ENCODE results near the gene MYEOV. TPM values are rescaled to one million over a fixed set of nuclear protein-coding genes. Genes with fewer than 3 reads are reported as not detected.

The MYEOV gene
- total RNA-seq, 2 donors from 2014 or later, result 1.1 to 1.3 TPM

- Histone ChIP-seq H3K9me3 (no peaks in the 10 kb centered on the region), H3K27ac (no peak overlapping the region), H3K36me3 (no peaks in the 10 kb centered on the region), H3K4me1 (ENCODE audit: control insufficient read depth in 1 of 2, low read depth in 2 of 2) (no peaks in the 10 kb centered on the region), H3K27me3 (replicated peaks; ENCODE audit: insufficient read depth) (no peaks in the 10 kb centered on the region), H3K4me3 (no peak overlapping the region)
- TF ChIP-seq, protein P1, sequence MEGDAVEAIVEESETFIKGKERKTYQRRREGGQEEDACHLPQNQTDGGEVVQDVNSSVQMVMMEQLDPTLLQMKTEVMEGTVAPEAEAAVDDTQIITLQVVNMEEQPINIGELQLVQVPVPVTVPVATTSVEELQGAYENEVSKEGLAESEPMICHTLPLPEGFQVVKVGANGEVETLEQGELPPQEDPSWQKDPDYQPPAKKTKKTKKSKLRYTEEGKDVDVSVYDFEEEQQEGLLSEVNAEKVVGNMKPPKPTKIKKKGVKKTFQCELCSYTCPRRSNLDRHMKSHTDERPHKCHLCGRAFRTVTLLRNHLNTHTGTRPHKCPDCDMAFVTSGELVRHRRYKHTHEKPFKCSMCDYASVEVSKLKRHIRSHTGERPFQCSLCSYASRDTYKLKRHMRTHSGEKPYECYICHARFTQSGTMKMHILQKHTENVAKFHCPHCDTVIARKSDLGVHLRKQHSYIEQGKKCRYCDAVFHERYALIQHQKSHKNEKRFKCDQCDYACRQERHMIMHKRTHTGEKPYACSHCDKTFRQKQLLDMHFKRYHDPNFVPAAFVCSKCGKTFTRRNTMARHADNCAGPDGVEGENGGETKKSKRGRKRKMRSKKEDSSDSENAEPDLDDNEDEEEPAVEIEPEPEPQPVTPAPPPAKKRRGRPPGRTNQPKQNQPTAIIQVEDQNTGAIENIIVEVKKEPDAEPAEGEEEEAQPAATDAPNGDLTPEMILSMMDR (IDR thresholded peaks at IDR 0.05), result no peak
- DNase-seq (ENCODE audit: low spot score), result no peak
- ATAC-seq (ENCODE audit: insufficient number of reproducible peaks, low FRiP score, low read depth), result no peak
Observed at GRCh38 chr11:69328231-69328630, 34.3 kb downstream of the MYEOV start.

DNA sequence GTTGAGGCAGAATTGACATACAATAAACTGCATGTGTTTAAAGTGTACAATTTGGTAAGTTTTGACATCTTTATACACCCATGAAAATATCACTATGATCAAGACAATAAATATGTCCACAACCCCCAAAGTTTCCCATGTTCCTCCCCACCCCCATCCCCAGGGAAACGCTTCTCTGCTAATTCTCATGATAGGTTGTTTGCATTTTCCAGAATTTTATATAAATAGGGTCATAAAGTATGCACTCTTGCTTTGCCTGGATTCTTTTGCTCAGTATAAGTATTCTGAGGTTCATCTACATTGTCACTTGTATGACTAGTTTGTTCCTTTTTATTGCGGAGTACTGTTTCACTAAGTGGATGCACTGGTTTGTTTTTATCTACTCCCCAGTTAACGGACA, 35.6 kb downstream of the MYEOV start:
- DNase-seq (ENCODE audit: low spot score) (no peak), ATAC-seq (ENCODE audit: insufficient number of reproducible peaks, low FRiP score, low read depth) (no peak)
- Histone ChIP-seq H3K4me1 (ENCODE audit: control insufficient read depth in 1 of 2, low read depth in 2 of 2) (no peaks in the 10 kb centered on the region), H3K27me3 (replicated peaks; ENCODE audit: insufficient read depth) (no peaks in the 10 kb centered on the region), H3K27ac (no peak overlapping the region), H3K4me3 (no peak overlapping the region), H3K36me3 (no peaks in the 10 kb centered on the region), H3K9me3 (no peaks in the 10 kb centered on the region)
- TF ChIP-seq, protein P1 (IDR thresholded peaks at IDR 0.05), result no peak

GRCh38 chr11:69330330-69330729, 36.4 kb downstream of the MYEOV start:
- Histone ChIP-seq H3K9me3 (no peaks in the 10 kb centered on the region), H3K27ac (no peak overlapping the region), H3K27me3 (replicated peaks; ENCODE audit: insufficient read depth) (no peaks in the 10 kb centered on the region), H3K4me3 (no peak overlapping the region), H3K4me1 (ENCODE audit: control insufficient read depth in 1 of 2, low read depth in 2 of 2) (no peaks in the 10 kb centered on the region), H3K36me3 (no peaks in the 10 kb centered on the region)
- DNase-seq (ENCODE audit: low spot score), result no peak
- ATAC-seq (ENCODE audit: insufficient number of reproducible peaks, low FRiP score, low read depth), result no peak
- TF ChIP-seq, protein P1 (IDR thresholded peaks at IDR 0.05), result no peak

- TF ChIP-seq, protein P1 (IDR thresholded peaks at IDR 0.05), result no peak
- H3K27me3 ChIP-seq (replicated peaks; ENCODE audit: insufficient read depth), result no peaks in the 10 kb centered on the region
- no peak overlapping the region for H3K4me3 ChIP-seq
- H3K4me1 ChIP-seq (ENCODE audit: control insufficient read depth in 1 of 2, low read depth in 2 of 2), result no peaks in the 10 kb centered on the region
- no peak for ATAC-seq (ENCODE audit: insufficient number of reproducible peaks, low FRiP score, low read depth)
- DNase-seq (ENCODE audit: low spot score), result no peak
- no peak overlapping the region for H3K27ac ChIP-seq
- H3K9me3 ChIP-seq, result no peaks in the 10 kb centered on the region
- H3K36me3 ChIP-seq, result no peaks in the 10 kb centered on the region
Observed at GRCh38 chr11:69333149-69333710, 39.3 kb downstream of the MYEOV start.

DNA sequence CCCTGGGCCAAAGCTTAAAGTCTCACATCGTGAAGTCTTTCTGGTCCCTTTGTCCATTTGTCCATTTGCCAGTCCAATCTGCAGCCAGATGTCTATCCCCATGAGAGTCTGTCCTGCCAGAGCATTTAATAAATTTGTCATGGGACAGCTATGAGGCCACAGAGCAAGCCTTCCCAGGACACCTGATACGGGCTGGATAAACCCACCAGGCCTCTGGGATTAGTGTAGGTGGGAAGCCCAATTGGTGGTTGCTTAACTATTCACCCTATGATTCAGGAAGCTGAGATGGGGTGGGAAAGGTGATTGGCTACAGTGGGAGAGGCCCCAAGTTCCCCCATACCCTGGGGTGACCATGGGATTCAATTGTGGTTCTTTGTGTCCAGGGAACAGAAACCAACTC, 39.9 kb downstream of the MYEOV start:
- TF ChIP-seq, protein P1 (IDR thresholded peaks at IDR 0.05), result no peak
- no peak for DNase-seq (ENCODE audit: low spot score)
- Histone ChIP-seq H3K4me1 (ENCODE audit: control insufficient read depth in 1 of 2, low read depth in 2 of 2) (no peaks in the 10 kb centered on the region), H3K4me3 (no peak overlapping the region), H3K27ac (no peak overlapping the region), H3K9me3 (no peaks in the 10 kb centered on the region), H3K36me3 (no peaks in the 10 kb centered on the region), H3K27me3 (replicated peaks; ENCODE audit: insufficient read depth) (no peaks in the 10 kb centered on the region)
- ATAC-seq (ENCODE audit: insufficient number of reproducible peaks, low FRiP score, low read depth), result no peak

All from thoracic aorta (tissue), 2 donors.